ENCODE data around the gene CST9L. TPM values are rescaled to one million over a fixed set of nuclear protein-coding genes. Genes with fewer than 3 reads are reported as not detected.

CST9L gene
- total RNA-seq, result not detected

GRCh38 chr20:23568320-23568970, at the start of gene CST9L:
CST9L (minus strand) TSS chr20:23568484; CDS start chr20:23568450, 34 bp downstream.
- H3K9me3 Mint-ChIP-seq (ENCODE audit: low read depth), result no peaks in the 10 kb centered on the region
- DNase-seq, result no peak
- H3K27me3 Mint-ChIP-seq, result peaks cover 5% of the 10 kb centered on the region
- CTCF ChIA-PET, result no interaction called here
- no peak within 1 kb of the TSS for H3K27ac Mint-ChIP-seq
- ATAC-seq, result no peak
- H3K4me1 Mint-ChIP-seq, result no peaks in the 10 kb centered on the region
- no peak within 1 kb of the TSS for H3K4me3 Mint-ChIP-seq
- H3K36me3 Mint-ChIP-seq, result no peaks in the 10 kb centered on the region

- Mint-ChIP-seq H3K4me3 (no peak overlapping the region), H3K4me1 (no peaks in the 10 kb centered on the region), H3K36me3 (no peaks in the 10 kb centered on the region), H3K27ac (no peak overlapping the region), H3K9me3 (ENCODE audit: low read depth) (no peaks in the 10 kb centered on the region), H3K27me3 (peaks cover 20% of the 10 kb centered on the region)
- ATAC-seq (no peak), DNase-seq (no peak)
- CTCF ChIA-PET, result no interaction called here
Observed at GRCh38 chr20:23614163-23614562, 45.9 kb upstream of the CST9L start.

- no peak for DNase-seq
- H3K36me3 Mint-ChIP-seq, result no peaks in the 10 kb centered on the region
- H3K4me3 Mint-ChIP-seq, result no peak overlapping the region
- H3K27ac Mint-ChIP-seq, result no peak overlapping the region
- H3K9me3 Mint-ChIP-seq (ENCODE audit: low read depth), result no peaks in the 10 kb centered on the region
- CTCF ChIA-PET, result no interaction called here
- no peaks in the 10 kb centered on the region for H3K4me1 Mint-ChIP-seq
- ATAC-seq, result no peak
- H3K27me3 Mint-ChIP-seq, result peaks cover 20% of the 10 kb centered on the region
Observed at GRCh38 chr20:23613676-23614075, 45.4 kb upstream of the CST9L start.

GRCh38 chr20:23612396-23612795, 44.1 kb upstream of the CST9L start:
- no peaks in the 10 kb centered on the region for H3K9me3 Mint-ChIP-seq (ENCODE audit: low read depth)
- H3K36me3 Mint-ChIP-seq, result no peaks in the 10 kb centered on the region
- DNase-seq (no peak), ATAC-seq (no peak)
- peaks cover 13% of the 10 kb centered on the region for H3K27me3 Mint-ChIP-seq
- no peak overlapping the region for H3K4me3 Mint-ChIP-seq
- CTCF ChIA-PET, result interaction anchor here (6.4 kb wide), 1 partner anchor 172 kb away, joined by 50 read pairs; the partner anchor contains the start of gene CSTL1
- H3K27ac Mint-ChIP-seq, result no peak overlapping the region
- H3K4me1 Mint-ChIP-seq, result no peaks in the 10 kb centered on the region

GRCh38 chr20:23609486-23610109, 41.3 kb upstream of the CST9L start:
- CTCF ChIA-PET, result interaction anchor here (0.9 to 6.4 kb wide), 3 partner anchors 160 to 172 kb away, joined by 3 to 50 read pairs (median 3); partner anchors contain the start of gene CSTL1
- Mint-ChIP-seq H3K36me3 (no peaks in the 10 kb centered on the region), H3K4me3 (no peak overlapping the region), H3K27ac (no peak overlapping the region), H3K27me3 (peaks cover 8% of the 10 kb centered on the region), H3K4me1 (peaks cover 8% of the 10 kb centered on the region), H3K9me3 (ENCODE audit: low read depth) (no peaks in the 10 kb centered on the region)
- ATAC-seq, result no peak
- no peak for DNase-seq

- CTCF ChIA-PET, result interaction anchor here (2.2 to 6.4 kb wide), 3 partner anchors 162 to 168 kb away, joined by 12 to 50 read pairs (median 14); partner anchors contain the start of gene CSTL1
- H3K4me1 Mint-ChIP-seq, result peaks cover 8% of the 10 kb centered on the region
- peaks cover 8% of the 10 kb centered on the region for H3K27me3 Mint-ChIP-seq
- H3K36me3 Mint-ChIP-seq, result no peaks in the 10 kb centered on the region
- no peak for ATAC-seq
- no peaks in the 10 kb centered on the region for H3K9me3 Mint-ChIP-seq (ENCODE audit: low read depth)
- H3K4me3 Mint-ChIP-seq, result no peak overlapping the region
- DNase-seq, result no peak
- H3K27ac Mint-ChIP-seq, result no peak overlapping the region
Observed at GRCh38 chr20:23608251-23608846, 40.1 kb upstream of the CST9L start.

GRCh38 chr20:23607497-23608245, 39.4 kb upstream of the CST9L start:
- Mint-ChIP-seq H3K27me3 (peaks cover 8% of the 10 kb centered on the region), H3K9me3 (ENCODE audit: low read depth) (no peaks in the 10 kb centered on the region), H3K4me1 (peaks cover 8% of the 10 kb centered on the region), H3K36me3 (no peaks in the 10 kb centered on the region), H3K27ac (no peak overlapping the region), H3K4me3 (no peak overlapping the region)
- no peak for DNase-seq
- CTCF ChIA-PET, result interaction anchor here (0.8 to 6.4 kb wide), 7 partner anchors 161 to 382 kb away, joined by 3 to 50 read pairs (median 4); partner anchors contain the start of gene CSTL1
- no peak for ATAC-seq

- CTCF ChIA-PET, result interaction anchor here (0.6 to 6.4 kb wide), 10 partner anchors 33 to 381 kb away, joined by 3 to 50 read pairs (median 4); partner anchors contain the start of gene CSTL1
- DNase-seq (peak; percentile 80), ATAC-seq (peak; percentile 89)
- Mint-ChIP-seq H3K4me3 (no peak overlapping the region), H3K9me3 (ENCODE audit: low read depth) (no peaks in the 10 kb centered on the region), H3K4me1 (peaks cover 8% of the 10 kb centered on the region), H3K27me3 (peaks cover 3% of the 10 kb centered on the region), H3K27ac (no peak overlapping the region), H3K36me3 (no peaks in the 10 kb centered on the region)
Observed at GRCh38 chr20:23606652-23607049, 38.4 kb upstream of the CST9L start.

- ATAC-seq (no peak), DNase-seq (no peak)
- H3K4me3 Mint-ChIP-seq, result no peak within 1 kb of the TSS
- CTCF ChIA-PET, result interaction anchor here (0.6 to 6.4 kb wide), 7 partner anchors 157 to 186 kb away, joined by 3 to 50 read pairs (median 4); partner anchors contain the start of gene CSTL1
- peaks cover 8% of the 10 kb centered on the region for H3K4me1 Mint-ChIP-seq
- peaks cover 4% of the 10 kb centered on the region for H3K27me3 Mint-ChIP-seq
- no peak within 1 kb of the TSS for H3K27ac Mint-ChIP-seq
- H3K9me3 Mint-ChIP-seq (ENCODE audit: low read depth), result no peaks in the 10 kb centered on the region
- no peaks in the 10 kb centered on the region for H3K36me3 Mint-ChIP-seq
Observed at GRCh38 chr20:23605867-23606651, 37.8 kb upstream of the CST9L start, which contains the start of gene CST9. CST9 (minus strand) TSS chr20:23605917; CDS start chr20:23605864, 53 bp downstream.

GRCh38 chr20:23604306-23604705, 36.0 kb upstream of the CST9L start:
- no peak overlapping the region for H3K4me3 Mint-ChIP-seq
- ATAC-seq (no peak), DNase-seq (no peak)
- peaks cover 8% of the 10 kb centered on the region for H3K4me1 Mint-ChIP-seq
- no peaks in the 10 kb centered on the region for H3K9me3 Mint-ChIP-seq (ENCODE audit: low read depth)
- H3K27me3 Mint-ChIP-seq, result peaks cover 2% of the 10 kb centered on the region
- no peak overlapping the region for H3K27ac Mint-ChIP-seq
- no peaks in the 10 kb centered on the region for H3K36me3 Mint-ChIP-seq
- CTCF ChIA-PET, result interaction anchor here (3.2 kb wide), 1 partner anchor 163 kb away, joined by 13 read pairs; no protein-coding TSS in a partner anchor

- Mint-ChIP-seq H3K4me1 (peaks cover 8% of the 10 kb centered on the region), H3K27ac (no peak overlapping the region), H3K4me3 (no peak overlapping the region), H3K27me3 (peaks cover 5% of the 10 kb centered on the region), H3K9me3 (ENCODE audit: low read depth) (no peaks in the 10 kb centered on the region), H3K36me3 (no peaks in the 10 kb centered on the region)
- no peak for ATAC-seq
- no peak for DNase-seq
- CTCF ChIA-PET, result interaction anchor here (1.5 to 3.2 kb wide), 2 partner anchors 162 to 253 kb away, joined by 3 to 13 read pairs; partner anchors contain the start of gene NXT1
Observed at GRCh38 chr20:23603321-23603720, 35.0 kb upstream of the CST9L start.

- Mint-ChIP-seq H3K27me3 (peaks cover 10% of the 10 kb centered on the region), H3K4me3 (no peak overlapping the region), H3K27ac (no peak overlapping the region), H3K4me1 (peaks cover 8% of the 10 kb centered on the region), H3K36me3 (no peaks in the 10 kb centered on the region), H3K9me3 (ENCODE audit: low read depth) (no peaks in the 10 kb centered on the region)
- CTCF ChIA-PET, result interaction anchor here (1.5 to 3.2 kb wide), 2 partner anchors 161 to 253 kb away, joined by 3 to 13 read pairs; partner anchors contain the start of gene NXT1
- ATAC-seq (no peak), DNase-seq (no peak)
Observed at GRCh38 chr20:23602699-23603098, 34.4 kb upstream of the CST9L start.

All from activated CD8-positive, alpha-beta memory T cell treated with anti-CD3 and anti-CD28 coated beads, Interleukin-2, amount 10 ng/mL, durations not matched to agents 7 days and 5 days (primary cell).